Astrocyte of the hippocampus (primary cell): ENCODE measurements around the gene CRYBA2.

Experiments used
- DNase-seq: peaks from one replicate; pipeline ENCODE4 v3.0.0; 2011; ENCODE audit warnings: low read depth, low spot score

Gene CRYBA2

DNA sequence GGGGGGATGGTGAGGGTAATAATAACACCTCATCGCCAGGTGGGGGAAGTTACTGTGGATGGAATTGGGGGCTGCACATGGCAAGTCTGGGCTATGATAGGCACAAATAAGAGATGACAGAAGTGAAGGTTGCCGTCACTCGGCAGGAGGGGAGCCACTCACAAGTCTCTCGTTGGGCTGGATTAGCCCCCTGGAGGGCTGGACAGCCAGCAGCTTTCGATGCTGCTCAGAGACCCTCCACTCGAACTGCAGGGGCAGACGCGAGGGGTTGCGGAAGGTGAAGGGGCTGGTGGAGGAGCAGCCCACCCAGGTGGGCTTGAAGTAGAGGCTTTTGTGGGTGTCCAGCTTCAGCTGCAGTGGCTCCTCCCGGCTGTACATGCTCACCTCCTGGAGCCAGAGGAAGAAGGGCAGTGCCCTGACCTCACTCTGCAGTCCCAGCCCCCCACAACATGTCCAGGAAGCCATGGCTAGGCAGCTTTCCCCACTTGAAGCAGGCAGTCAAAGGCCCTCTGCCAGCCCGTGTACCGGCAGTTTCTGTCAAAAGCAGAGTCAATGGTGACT lies 29.9 kb upstream of the CRYBA2 start:
- DNase-seq: no peak

DNA sequence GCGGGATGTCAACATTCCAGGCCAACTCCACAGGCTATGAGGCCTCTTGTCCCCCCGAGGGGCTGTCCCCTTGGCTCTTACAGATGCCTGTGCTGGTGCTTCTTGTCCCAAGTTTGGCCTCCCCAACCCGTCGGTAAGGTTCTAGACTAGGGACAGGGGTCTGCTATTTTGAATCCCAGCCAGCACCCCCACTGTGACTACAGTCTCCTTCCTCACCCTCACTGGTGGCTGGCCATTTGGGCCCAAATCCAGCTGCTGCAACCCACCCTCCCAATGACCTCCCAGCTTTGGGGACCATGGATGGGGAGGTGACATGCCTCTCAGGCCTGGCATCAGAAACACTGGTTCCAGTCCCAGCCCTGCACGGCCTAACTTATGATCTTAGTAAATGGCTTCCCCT lies 29.4 kb upstream of the CRYBA2 start:
- no peak for DNase-seq

DNA sequence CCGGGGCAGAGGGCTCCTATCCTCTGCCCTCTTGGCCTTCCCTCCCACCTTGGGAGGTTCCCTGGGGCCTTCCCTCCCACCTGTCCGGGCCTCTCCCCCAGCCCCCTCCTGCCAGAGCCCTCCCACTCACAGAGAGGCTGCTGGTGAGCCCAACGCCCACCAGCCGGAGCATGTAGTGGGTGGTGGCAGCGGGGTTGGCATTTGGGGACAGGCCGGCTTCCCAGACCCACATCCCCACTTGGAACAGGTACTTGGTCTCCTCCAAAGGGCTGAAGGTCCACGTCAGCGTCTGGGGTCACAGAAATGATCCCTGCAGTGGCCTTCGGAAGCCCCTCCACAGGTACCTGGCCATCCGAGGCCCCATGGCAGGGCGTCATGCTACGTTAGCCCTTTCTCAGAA lies 28.8 kb upstream of the CRYBA2 start:
- no peak for DNase-seq

DNA sequence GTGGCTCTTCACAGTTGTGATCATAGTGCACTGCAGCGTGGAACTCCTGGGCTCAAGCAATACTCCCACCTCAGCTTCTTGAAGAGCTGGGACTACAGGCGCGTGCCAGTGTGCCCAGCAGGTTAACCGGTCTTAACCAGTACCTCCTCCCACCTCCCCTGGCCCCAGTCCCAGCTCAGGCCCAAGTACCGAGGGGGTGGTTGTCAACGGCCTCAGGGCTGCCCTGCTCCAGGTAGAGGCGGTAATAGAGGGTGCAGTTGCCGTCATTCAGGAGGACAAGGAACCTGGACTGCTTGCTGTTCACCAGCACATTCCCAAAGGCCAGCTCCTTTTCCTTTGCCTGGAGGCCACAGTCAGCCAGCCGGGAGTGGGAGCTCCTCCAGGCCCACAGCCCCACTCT lies 28.4 kb upstream of the CRYBA2 start:
- DNase-seq: no peak

DNA sequence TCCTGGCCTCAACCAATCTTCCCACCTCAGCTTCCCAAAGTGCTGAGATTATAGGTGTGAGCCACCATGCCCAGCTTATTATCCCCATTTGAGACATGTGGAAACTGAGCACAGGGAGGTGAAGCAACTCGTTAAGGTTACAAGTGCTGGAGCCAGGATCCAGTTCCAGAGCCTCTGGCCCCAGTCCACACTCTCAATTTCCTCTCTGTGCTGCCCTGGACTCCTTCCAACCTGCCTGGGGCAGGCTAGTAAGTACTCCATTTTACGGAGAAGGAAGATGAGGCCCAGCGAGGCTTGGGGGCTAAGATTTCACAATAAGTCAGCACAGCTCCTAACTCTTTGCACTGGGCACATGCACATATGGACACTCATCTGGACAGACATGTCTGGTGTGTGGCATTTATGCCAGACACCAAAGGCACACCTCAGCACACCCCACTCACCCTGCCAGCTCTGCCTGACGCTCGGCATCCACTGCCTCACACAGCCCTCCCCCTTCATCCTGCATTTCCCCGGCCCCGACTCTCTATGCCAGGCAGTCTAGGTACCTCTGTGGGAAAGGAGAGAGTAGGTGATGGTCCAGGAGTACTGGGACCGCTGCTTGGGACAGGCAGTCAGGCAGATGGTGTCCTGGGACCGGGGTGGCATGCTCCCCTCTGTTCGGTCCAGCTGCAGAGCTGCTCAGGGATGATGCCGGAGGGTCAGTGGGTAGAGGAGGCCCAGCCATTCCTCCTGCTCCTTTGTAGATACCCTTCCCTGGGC lies 27.6 kb upstream of the CRYBA2 start:
- no peak for DNase-seq

DNA sequence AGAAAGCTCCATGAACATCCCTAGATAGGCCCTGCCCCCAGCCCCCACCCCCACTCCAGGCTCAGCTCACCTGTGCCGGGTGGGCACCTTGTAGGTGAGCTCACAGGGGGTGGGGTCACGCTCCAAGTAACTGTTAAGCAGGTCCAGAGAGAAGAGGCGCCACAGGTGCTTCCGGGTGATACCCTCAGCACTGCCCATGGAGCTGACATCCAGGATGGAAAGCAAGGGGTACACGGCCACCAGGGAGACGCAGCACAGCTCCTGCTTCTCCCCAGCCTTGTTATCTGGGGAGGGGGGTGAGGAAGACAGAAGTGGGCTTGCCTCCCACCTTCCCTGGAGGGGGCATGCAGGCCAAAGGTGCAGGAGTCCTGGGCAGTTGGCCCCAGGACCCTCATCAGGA lies 26.2 kb upstream of the CRYBA2 start:
- DNase-seq: no peak

DNA sequence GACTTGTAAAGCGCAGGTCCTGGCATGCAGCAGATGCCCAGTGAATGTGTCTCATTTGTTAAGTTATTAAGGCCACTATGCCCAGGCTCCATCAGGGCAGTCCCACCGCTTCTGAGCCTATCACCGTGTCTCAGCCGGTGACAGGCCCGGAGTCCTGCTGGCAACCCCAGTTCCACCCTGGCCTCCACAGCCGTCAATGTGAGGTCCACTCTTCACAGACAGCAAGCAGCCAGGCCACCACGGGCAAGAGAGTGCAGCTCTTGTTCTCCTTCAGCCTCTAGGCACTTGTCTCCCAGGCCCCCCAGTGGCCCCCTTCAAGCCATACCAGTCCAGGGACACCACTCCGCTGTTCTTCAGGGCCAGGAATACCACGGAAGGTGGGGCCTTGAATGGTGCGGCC lies 25.5 kb upstream of the CRYBA2 start:
- DNase-seq: no peak

DNA sequence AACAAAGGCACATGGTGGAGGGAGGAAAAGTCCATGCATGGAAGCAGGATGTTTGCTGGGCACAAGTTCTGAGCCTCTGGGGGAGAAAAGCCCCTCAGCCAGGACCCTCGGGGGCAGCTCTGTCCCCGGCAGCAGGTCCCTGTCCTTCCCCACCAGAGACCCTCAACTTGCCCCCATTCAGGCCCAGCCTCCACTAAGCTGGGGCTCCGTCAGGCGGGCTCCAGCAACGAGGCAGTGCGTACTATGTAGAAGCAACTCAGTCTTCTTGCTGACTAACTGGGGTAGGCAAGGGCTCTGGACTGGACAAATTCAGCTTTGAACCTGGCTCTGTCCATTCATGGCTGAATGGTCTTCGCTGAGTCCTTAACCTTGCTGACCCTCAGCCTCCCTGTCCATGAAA lies 25.1 kb upstream of the CRYBA2 start:
- DNase-seq: no peak

DNA sequence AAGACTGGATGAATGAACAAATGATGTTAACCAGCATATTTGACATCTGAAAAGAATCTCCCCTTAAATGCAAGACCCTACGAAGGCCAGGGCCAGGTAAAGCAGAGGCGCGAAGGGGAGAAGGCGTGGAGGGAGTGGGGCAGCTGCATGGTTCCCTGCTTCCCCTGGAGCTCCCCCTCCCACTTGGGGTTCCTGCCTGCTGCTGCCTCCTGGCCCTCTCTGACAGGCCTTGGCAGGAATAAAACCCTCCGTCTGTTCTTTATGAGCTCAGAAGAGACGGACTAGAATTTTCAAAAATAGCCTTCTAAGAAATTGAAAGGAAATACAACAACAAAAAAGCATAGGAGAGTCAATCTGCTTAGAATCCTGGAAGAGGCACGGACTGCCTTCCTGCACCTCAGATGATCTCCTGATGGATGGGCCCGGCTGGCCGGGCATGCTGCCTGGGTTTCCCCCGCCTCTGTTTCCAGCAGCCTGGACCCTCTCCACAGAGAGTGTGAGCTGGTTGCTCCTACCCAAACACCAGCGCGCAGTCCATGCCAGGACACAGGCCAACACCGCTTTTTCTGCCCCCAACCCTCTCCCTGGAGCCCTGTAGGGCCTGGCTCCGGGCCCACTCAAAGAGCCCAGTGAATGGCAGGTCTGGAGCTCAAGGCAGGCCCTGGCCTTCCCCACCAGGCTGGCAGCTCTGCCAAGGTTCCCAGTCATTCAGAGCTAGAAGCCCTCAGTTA lies 24.1 kb upstream of the CRYBA2 start:
- no peak for DNase-seq

DNA sequence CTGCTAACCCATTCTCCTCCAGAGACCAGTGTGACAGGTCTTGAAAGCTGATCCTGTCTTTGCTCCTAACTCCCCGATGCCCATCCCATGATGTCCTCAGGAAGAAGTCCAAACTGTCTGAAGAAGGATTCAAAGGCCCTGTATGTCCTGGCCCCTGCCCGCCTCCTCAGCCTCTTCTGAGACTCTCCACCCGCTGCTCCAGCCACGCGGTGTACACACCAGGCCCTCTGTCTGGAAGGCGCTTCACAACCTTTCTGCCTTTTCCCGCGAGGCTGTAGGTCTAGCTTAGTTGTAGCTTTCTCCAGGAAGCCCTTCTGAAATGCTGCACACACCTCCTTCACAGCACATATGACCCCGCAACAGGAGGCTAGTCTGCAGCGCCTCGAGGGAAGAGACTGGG lies 23.5 kb upstream of the CRYBA2 start:
- DNase-seq: no peak

DNA sequence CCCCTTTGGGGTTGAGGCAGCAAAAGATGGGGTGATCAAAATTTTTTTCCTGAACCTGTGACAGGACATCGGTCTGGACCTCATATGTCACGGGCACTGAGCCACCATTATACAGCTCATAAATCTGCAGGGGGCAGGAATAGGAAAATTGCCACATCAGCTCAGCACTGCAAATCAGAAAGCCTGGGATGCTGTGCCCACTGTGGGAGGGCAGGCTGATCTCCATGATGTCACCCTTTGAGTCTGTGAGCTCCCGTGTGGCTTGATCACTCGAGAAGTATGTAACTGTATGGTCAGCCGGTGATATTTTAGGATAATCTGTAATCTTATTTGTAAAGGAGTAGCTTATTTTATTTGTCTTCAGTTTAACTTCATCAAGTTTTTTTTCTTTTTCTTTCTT lies 17.7 kb upstream of the CRYBA2 start:
- no peak for DNase-seq

DNA sequence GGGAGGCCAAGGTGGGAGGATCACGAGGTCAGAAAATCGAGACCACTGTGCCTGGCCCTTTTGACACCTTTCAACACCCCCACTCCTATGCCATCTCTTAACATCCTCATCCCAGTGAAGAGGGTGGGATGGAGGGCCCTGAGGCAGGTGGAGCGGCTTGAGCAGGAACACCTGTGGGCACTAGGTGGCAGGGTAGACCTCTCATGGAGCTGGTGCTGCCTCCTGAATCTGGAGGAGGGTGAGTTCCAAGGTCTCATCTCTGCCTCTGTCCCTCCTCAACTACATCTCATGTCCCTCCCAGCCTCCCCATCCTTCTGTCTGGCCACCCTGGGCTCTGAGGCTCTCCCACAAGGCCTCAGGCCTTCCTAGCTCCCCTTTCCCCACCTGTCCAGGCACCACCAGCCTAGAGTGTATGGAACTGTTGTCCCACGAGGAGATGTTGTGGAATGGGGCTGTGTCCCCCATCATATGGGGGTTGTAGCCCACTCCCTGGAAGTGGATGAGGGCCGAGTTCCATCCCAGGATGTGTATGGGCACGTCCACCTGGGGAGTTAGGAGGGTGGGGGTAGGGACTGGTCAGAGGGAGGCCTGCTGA lies 17.0 kb upstream of the CRYBA2 start:
- no peak for DNase-seq

DNA sequence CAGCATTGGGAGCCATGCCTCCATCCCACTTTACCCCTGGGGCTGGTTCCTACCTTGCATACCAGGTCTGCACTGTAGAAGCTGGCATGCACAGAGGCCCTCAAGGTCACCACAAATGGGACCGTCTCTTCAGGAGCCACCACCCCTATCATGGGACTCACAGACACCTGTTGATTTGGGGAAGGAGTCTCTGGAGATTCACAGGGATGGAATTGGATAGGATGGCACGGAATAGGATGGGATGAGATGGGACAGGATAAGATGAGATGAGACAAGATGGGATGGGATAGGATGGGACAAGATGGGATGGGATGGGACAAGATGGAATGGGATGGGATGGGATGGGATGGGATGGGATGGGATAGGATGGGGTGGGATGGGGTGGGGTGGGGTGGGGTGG lies 16.1 kb upstream of the CRYBA2 start:
- no peak for DNase-seq

DNA sequence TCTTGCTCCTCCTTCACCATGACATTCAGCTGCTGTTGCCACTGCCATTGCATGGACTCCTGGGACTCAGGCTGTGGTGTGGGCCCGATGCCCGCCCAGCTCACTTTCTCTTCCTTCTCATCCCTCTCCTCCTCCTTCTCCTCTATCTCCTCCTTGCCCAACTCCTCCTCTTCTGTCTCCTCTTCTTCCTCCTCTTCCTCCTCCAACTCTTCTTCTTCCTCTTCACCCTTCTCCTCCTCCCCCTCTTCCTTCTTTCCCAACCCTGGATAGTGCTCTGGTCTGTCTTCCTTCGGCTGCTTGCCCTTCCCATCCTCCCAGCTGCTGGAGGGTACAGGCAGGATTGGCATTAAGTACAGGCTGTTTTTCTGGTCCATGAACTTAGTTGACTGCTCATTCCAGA lies 10.8 kb upstream of the CRYBA2 start:
- DNase-seq: no peak

DNA sequence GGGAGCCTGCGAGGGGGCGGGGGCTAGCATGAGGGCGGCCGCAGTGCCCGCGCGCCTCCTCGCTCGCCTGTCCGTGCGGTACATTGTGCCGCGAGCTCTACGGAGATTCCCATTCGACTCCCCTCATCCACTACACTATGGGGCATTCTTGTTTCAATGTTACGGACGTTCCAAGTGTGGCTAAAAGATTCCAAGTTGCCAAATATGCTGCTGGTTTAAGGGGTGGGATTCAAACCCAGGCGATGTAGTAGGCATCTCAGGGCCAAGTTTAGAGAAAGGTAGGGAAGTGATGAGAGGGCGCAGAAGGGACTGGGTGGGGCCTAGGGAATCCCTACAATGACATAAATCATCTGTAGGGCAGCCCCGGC lies 10.0 kb upstream of the CRYBA2 start:
- no peak for DNase-seq

DNA sequence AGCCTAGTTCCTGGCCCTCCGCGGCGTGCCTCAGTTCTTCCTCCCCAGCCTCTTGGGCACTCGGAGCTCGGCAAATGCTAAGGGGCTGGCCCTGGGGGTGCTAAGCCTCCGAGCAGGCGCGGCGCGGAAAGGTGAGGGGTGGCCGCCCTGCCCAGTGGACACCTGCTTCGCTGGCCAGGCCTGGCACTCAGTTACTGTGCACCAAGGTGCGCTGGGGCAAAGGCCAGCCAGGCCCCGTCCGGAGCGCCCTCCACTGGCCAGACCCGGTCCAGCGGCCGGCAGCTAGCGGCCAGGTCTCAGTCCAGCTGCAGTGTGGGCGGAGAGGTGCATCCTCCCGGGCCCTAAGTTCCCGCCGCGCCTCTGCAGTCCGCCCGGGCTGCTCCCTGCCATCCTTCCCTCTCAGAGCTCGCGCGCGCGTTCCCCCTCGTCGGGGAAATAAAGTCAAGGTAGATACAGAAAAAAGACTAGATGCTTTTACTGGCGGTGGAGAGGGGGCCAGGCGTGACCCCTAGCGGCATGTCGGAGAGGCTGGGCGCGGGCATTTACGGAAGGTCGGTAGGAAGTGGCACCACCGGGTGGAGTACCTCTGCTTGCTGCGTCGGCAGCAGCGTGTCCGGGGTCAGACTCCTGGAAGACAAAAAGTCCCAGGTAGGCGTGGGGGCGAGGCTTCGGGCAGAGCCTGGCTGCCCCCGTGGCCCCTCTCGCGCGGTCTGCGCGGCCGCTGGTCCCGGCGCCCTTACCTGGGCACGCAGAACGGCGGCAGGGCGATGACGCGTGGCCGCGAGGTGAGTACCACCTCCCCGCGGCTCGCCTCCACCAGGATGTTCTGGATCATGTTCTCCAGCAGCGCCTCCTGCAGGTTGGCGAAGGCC lies 9.4 kb upstream of the CRYBA2 start:
- peak; percentile 49 for DNase-seq

DNA sequence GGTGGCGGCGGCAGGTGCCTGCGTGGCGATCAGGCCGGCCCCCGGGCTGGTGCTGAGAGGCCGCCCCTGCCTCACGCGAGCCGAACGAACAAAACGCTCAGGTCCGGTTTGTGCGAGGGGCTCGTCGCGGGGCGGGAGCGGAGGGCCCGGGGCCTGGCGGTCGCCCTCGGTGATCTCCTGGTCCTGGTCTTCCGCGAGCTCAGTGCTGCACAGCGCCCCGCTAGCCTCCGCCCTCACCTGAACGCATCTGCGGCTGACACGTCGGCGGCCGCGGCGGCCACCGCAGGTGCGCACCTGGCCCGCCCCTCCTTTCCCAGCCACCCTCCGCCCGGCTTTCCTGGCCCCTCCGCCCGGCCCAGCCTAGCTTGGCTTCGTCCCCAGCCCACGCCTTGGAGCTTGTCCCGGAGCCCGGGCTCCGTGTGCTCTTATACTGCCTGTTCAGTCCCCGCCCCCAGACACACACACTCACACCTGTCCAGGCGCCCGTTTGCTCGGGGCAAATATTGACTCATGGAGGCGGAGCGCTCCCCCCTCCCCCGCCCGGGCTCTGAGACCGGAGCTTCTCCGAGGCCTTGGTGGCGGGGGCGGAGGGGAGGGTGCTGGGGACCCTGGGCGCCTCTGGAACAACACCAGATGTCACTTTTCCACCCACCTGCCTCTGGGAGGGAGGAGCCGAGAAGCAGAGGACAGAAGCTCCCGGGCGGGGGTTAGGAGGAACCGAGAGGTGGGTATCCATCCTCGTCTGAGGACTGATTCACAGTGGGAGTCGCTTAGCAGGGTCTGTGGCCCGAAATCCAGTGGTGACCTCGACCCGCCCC lies 8.6 kb upstream of the CRYBA2 start:
- no peak for DNase-seq

DNA sequence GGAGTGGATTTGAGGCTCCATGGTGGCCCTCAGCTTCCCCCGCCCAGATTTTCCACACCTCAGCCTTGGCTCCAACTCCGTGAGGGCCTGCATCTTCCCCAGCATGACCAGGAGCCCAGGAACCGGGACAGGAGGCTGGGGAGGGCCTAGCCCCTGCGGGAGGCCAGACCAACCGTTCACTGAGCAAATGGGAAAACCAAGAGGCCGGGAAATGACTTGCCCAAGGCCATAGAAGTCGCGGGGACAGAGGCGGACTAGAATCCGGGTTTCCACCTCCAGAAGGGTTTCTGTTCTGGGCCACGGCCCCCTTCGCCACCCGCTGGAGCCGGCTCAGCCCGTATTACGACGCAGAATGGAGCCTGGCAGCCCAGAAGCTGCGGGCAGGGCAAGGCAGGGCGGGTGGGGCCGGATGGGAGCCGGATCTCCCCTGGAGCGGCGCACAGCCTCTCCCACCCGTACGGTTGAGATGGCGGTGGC lies 7.9 kb upstream of the CRYBA2 start:
- no peak for DNase-seq

DNA sequence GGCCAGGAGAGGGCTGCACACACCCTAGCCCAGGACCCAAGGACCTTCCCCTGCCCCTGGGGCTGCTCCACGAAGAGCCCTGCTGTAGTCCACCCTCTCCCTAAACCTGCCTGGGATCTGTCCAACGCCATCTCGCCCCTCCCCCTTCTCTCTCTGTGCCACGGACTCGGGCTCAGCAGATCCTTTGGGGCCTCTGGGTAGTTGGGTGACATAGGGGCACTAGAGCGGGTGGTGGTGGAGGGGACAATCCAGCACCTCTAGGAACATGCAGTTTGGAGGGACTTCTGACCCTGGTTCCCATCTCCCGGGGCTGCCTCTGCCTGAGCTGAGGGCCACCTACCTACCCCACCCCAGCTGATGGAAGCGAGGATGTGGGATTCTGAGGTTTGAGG lies 7.3 kb upstream of the CRYBA2 start:
- DNase-seq: no peak

DNA sequence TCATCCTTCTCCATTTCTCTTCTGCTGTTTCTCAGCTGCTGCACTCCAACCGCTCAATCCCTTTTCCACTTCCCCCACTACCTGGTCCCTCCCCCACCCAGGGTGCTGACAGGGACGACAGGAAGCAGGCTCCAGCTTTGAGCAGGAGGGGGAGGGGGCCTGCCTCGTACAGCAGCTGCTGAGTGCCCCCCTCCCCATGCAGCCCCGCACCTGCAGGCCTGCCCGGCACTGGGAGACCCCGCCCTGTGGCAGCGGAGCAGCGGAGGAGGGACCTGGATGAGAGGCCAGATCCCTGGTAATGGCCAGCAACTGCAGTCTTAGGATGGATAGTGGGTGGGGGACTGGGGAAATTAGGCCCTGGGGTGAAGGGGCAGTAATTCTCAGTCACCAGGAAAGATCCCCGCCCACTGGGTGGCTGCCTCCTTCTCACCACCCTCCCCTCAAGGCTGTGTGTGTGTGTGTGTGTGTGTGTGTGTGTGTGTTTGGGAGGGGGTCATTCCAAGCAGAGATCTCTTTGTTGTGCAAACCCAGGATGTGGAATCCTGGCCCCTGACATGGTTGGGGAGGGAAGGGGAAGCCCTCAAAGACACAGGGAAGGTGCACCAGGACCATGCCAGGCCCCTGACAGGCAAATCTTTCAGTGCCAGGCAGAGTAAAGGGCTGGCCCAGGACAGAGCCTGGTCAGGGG lies 6.8 kb upstream of the CRYBA2 start:
- no peak for DNase-seq
